WERI-Rb-1 (cell line): ENCODE results near the gene DISC1.

ENCODE experiments used
- DNase-seq: peaks from one replicate; pipeline ENCODE4 v3.0.0-alpha.2; 2020
- H3K27ac ChIP-seq: fragments of 250-450 bp; sonication (Bioruptor Pico); 2 replicates; pipeline ENCODE4 v1.5.1; 2020; ENCODE audit warnings: mild to moderate bottlenecking, moderate library complexity
- H3K27me3 ChIP-seq: fragments of 250-450 bp; sonication (Bioruptor Pico); 2 replicates; pipeline ENCODE4 v1.5.1; 2021; ENCODE audit warnings: mild to moderate bottlenecking, low read depth, moderate library complexity; ENCODE audit not compliant: insufficient read depth, severe bottlenecking
- H3K36me3 ChIP-seq: fragments of 250-450 bp; sonication (Bioruptor Pico); 2 replicates; pipeline ENCODE4 v1.5.1; 2020; ENCODE audit warnings: mild to moderate bottlenecking, moderate library complexity
- H3K4me3 ChIP-seq: 2 replicates; pipeline ENCODE4 v1.5.1; 2011; ENCODE audit warnings: low read depth, mild to moderate bottlenecking, control low read depth, low read length
- H3K9me3 ChIP-seq: fragments of 250-450 bp; sonication (Bioruptor Pico); 2 replicates; pipeline ENCODE4 v1.5.1; 2021; ENCODE audit warnings: mild to moderate bottlenecking, moderate library complexity; ENCODE audit not compliant: severe bottlenecking
- CTCF ChIP-seq: IDR thresholded peaks from 2 replicates; pipeline ENCODE4 v1.5.1; 2011; ENCODE audit warnings: low read depth, mild to moderate bottlenecking, control low read depth, inconsistent platforms, low read length

The DISC1 gene

GRCh38 chr1:231862611-231863010 is 236.0 kb downstream of the DISC1 start:
- no peak for TF ChIP-seq CTCF
- Histone ChIP-seq H3K27me3 (peaks cover 18% of the 10 kb centered on the region), H3K27ac (no peak overlapping the region), H3K36me3 (no peaks in the 10 kb centered on the region), H3K9me3 (no peaks in the 10 kb centered on the region), H3K4me3 (no peak overlapping the region)
- no peak for DNase-seq

GRCh38 chr1:231865331-231865730 is 238.7 kb downstream of the DISC1 start:
- Histone ChIP-seq H3K27me3 (peaks cover 3% of the 10 kb centered on the region), H3K9me3 (no peaks in the 10 kb centered on the region), H3K4me3 (no peak overlapping the region), H3K27ac (no peak overlapping the region), H3K36me3 (no peaks in the 10 kb centered on the region)
- TF ChIP-seq CTCF, result no peak
- no peak for DNase-seq

- Histone ChIP-seq H3K36me3 (no peaks in the 10 kb centered on the region), H3K27ac (no peak overlapping the region), H3K27me3 (peaks cover 3% of the 10 kb centered on the region), H3K9me3 (no peaks in the 10 kb centered on the region), H3K4me3 (no peak overlapping the region)
- TF ChIP-seq CTCF, result peak; percentile 91
- peak; percentile 82 for DNase-seq
Observed at GRCh38 chr1:231866392-231867331, 240.1 kb downstream of the DISC1 start.

- no peak for TF ChIP-seq CTCF
- no peaks in the 10 kb centered on the region for H3K9me3 ChIP-seq
- H3K4me3 ChIP-seq, result no peak overlapping the region
- no peak overlapping the region for H3K27ac ChIP-seq
- DNase-seq, result no peak
- H3K36me3 ChIP-seq, result no peaks in the 10 kb centered on the region
- H3K27me3 ChIP-seq, result no peaks in the 10 kb centered on the region
Observed at GRCh38 chr1:231867607-231868006, 241.0 kb downstream of the DISC1 start.

GRCh38 chr1:231869364-231869763 is 242.8 kb downstream of the DISC1 start:
- no peak for DNase-seq
- no peaks in the 10 kb centered on the region for H3K36me3 ChIP-seq
- H3K4me3 ChIP-seq, result no peak overlapping the region
- TF ChIP-seq CTCF, result no peak
- no peaks in the 10 kb centered on the region for H3K9me3 ChIP-seq
- H3K27me3 ChIP-seq, result no peaks in the 10 kb centered on the region
- H3K27ac ChIP-seq, result no peak overlapping the region
